ENCODE data around the gene TGFBR3L.
A peak's percentile ranks its signal among the peaks of the same experiment; 100 is the strongest.

Gene TGFBR3L

GRCh38 chr19:7903244-7904073 lies 11.2 kb upstream of the TGFBR3L start, which contains the start of gene MAP2K7:
TSS of gene MAP2K7 (plus strand) at chr19:7903877. CDS start at chr19:7903945, 68 bp downstream.
- peak; percentile 100 for DNase-seq (ENCODE audit: extremely low read depth in 1 of 2, low read depth in 1 of 2)

- DNase-seq (ENCODE audit: extremely low read depth in 1 of 2, low read depth in 1 of 2) = peak in 1 of 2 donors; percentile 45
Observed at GRCh38 chr19:7904074-7905020, 10.3 kb upstream of the TGFBR3L start.

GRCh38 chr19:7905268-7905667 lies 9.4 kb upstream of the TGFBR3L start:
- no peak for DNase-seq (ENCODE audit: extremely low read depth in 1 of 2, low read depth in 1 of 2)

GRCh38 chr19:7905859-7906258 lies 8.8 kb upstream of the TGFBR3L start:
- DNase-seq (ENCODE audit: extremely low read depth in 1 of 2, low read depth in 1 of 2) = no peak

- DNase-seq (ENCODE audit: extremely low read depth in 1 of 2, low read depth in 1 of 2) = no peak
Observed at GRCh38 chr19:7907122-7907521, 7.5 kb upstream of the TGFBR3L start.

- DNase-seq (ENCODE audit: extremely low read depth in 1 of 2, low read depth in 1 of 2) = no peak
Observed at GRCh38 chr19:7907544-7907943, 7.1 kb upstream of the TGFBR3L start.

GRCh38 chr19:7908078-7908699 lies 6.4 kb upstream of the TGFBR3L start:
- no peak for DNase-seq (ENCODE audit: extremely low read depth in 1 of 2, low read depth in 1 of 2)

- no peak for DNase-seq (ENCODE audit: extremely low read depth in 1 of 2, low read depth in 1 of 2)
Observed at GRCh38 chr19:7908742-7909461, 5.7 kb upstream of the TGFBR3L start.

GRCh38 chr19:7909471-7910067 lies 5.1 kb upstream of the TGFBR3L start:
- no peak for DNase-seq (ENCODE audit: extremely low read depth in 1 of 2, low read depth in 1 of 2)

GRCh38 chr19:7910321-7911161 lies 4.1 kb upstream of the TGFBR3L start:
- DNase-seq (ENCODE audit: extremely low read depth in 1 of 2, low read depth in 1 of 2) = no peak

- DNase-seq (ENCODE audit: extremely low read depth in 1 of 2, low read depth in 1 of 2) = no peak
Observed at GRCh38 chr19:7911508-7912143, 3.0 kb upstream of the TGFBR3L start.

GRCh38 chr19:7912144-7912696 lies 2.4 kb upstream of the TGFBR3L start:
- no peak for DNase-seq (ENCODE audit: extremely low read depth in 1 of 2, low read depth in 1 of 2)

GRCh38 chr19:7912697-7913564 lies 1.7 kb upstream of the TGFBR3L start:
- no peak for DNase-seq (ENCODE audit: extremely low read depth in 1 of 2, low read depth in 1 of 2)

- DNase-seq (ENCODE audit: extremely low read depth in 1 of 2, low read depth in 1 of 2) = no peak
Observed at GRCh38 chr19:7913652-7914051, 978 bp upstream of the TGFBR3L start.

- DNase-seq (ENCODE audit: extremely low read depth in 1 of 2, low read depth in 1 of 2) = no peak
Observed at GRCh38 chr19:7914099-7914498, 531 bp upstream of the TGFBR3L start.

GRCh38 chr19:7915250-7916102 lies 846 bp downstream of the TGFBR3L start:
- DNase-seq (ENCODE audit: extremely low read depth in 1 of 2, low read depth in 1 of 2) = no peak
